Measurements from ENCODE around the gene PHB1. TPM values are rescaled to one million over a fixed set of nuclear protein-coding genes. Genes with fewer than 3 reads are reported as not detected.

The PHB1 gene
- total RNA-seq, 1 experiment from 2014 or later, result 325 TPM

- no peak overlapping the region for H2BK120ac ChIP-seq (ENCODE audit: low read depth, low read length, poor library complexity, severe bottlenecking)
- no peaks in the 10 kb centered on the region for H3K23me2 ChIP-seq (ENCODE audit: insufficient read length, low read depth, low read length, poor library complexity, severe bottlenecking)
- no peak overlapping the region for H2AK5ac ChIP-seq (ENCODE audit: insufficient read length, low read length)
- no peak overlapping the region for H3K23ac ChIP-seq (ENCODE audit: insufficient read length, low read depth, low read length)
- no peak for TF ChIP-seq CTCF (conservative IDR thresholded peaks at IDR 0.05)
- no peak overlapping the region for H3K14ac ChIP-seq (ENCODE audit: insufficient read depth, low read length)
- H3K27me3 Mint-ChIP-seq (ENCODE audit: low read depth), result peaks cover 9% of the 10 kb centered on the region
- no peak overlapping the region for H2BK20ac ChIP-seq (ENCODE audit: low read depth, low read length, poor library complexity, severe bottlenecking)
- no peak overlapping the region for H3K9ac ChIP-seq (ENCODE audit: extremely low read depth, insufficient read length, low read length)
- peaks cover 4% of the 10 kb centered on the region; the same call in 1 of the 2 replicates for H3K4me1 ChIP-seq (ENCODE audit: insufficient read depth, low read length)
- no peak overlapping the region for H2BK12ac ChIP-seq (ENCODE audit: insufficient read length, low read depth, low read length)
- WGBS (ENCODE audit: extremely low coverage, insufficient read length, low lambda C conversion rate), result no CpG with 5 or more reads among the region's 5 CpGs
- no peaks in the 10 kb centered on the region for H3K79me1 ChIP-seq (ENCODE audit: insufficient read depth, low read depth, low read length, poor library complexity, severe bottlenecking)
- no peaks in the 10 kb centered on the region; a peak in 1 of 5 replicates for H3K9me3 Mint-ChIP-seq
- peak overlapping the region in 1 of 3 experiments; percentile 64; a peak in 1 of 7 replicates for H3K27ac Mint-ChIP-seq
- no peak overlapping the region for H3T11ph ChIP-seq (ENCODE audit: low read length)
- no peaks in the 10 kb centered on the region for H3K36me3 Mint-ChIP-seq (ENCODE audit: insufficient read depth in 1 of 3, low read depth in 3 of 3)
- no peak overlapping the region for H4K5ac ChIP-seq (ENCODE audit: insufficient read length, low read depth, low read length)
- peaks cover 27 to 30% of the 10 kb centered on the region in 2 experiments for H3K4me1 Mint-ChIP-seq
- no peaks in the 10 kb centered on the region; the same call in 1 of the 2 replicates for H3K27me3 ChIP-seq (ENCODE audit: insufficient read depth, low read length)
- no peak overlapping the region for H3K27ac ChIP-seq (ENCODE audit: insufficient read length, low read depth, low read length)
- no peak overlapping the region for H3K4me3 Mint-ChIP-seq
- no peak overlapping the region for H2BK15ac ChIP-seq (ENCODE audit: low read depth, low read length)
- H2BK5ac ChIP-seq (ENCODE audit: insufficient read length, low read length), result no peak overlapping the region
- no peak overlapping the region for H3K4ac ChIP-seq (ENCODE audit: low read depth, low read length)
- H4K8ac ChIP-seq (replicated peaks; ENCODE audit: insufficient read length, low read depth, low read length), result no peak overlapping the region
- H3K9me3 ChIP-seq (ENCODE audit: control insufficient read depth, low read depth, low read length), result no peaks in the 10 kb centered on the region
- H3K56ac ChIP-seq (ENCODE audit: insufficient read length, low read depth, low read length), result no peak overlapping the region
- DNase-seq, result no peak
- H4K20me1 ChIP-seq (ENCODE audit: control insufficient read depth, insufficient read depth, insufficient read length), result no peaks in the 10 kb centered on the region
- H3K18ac ChIP-seq (ENCODE audit: insufficient read length, low read depth, low read length), result no peak overlapping the region
- H4K91ac ChIP-seq (ENCODE audit: insufficient read length, low read depth, low read length), result no peak overlapping the region
- no peaks in the 10 kb centered on the region for H3K79me2 ChIP-seq (ENCODE audit: insufficient read depth, low read length)
- H3K4me2 ChIP-seq (ENCODE audit: insufficient read depth, insufficient read length, low read length), result no peak overlapping the region
- no peak overlapping the region for H2AFZ ChIP-seq (ENCODE audit: low read length)
Measured at GRCh38 chr17:49452661-49453060, 38.0 kb upstream of the PHB1 start.

Data from H9 (cell line).